A673 (cell line): Measurements from ENCODE around the gene FBXO38.

ENCODE experiments used
- CTCF ChIP-seq: fragments of 300-800, 200-600 bp; sonication (generic); conservative IDR thresholded peaks from 2 replicates; pipeline ENCODE4 v1.5.1; 2017; ENCODE audit warnings: low read depth, mild to moderate bottlenecking, antibody characterized with exemption, low read length, moderate library complexity, mixed read lengths
- EZH2 ChIP-seq: fragments of 200-600 bp; sonication (generic); IDR thresholded peaks from 2 replicates; pipeline ENCODE4 v1.6.1; 2017; ENCODE audit warnings: borderline replicate concordance, low read depth, mild to moderate bottlenecking, mixed read lengths, antibody characterized with exemption, low read length; ENCODE audit not compliant: poor library complexity, severe bottlenecking

GRCh38 chr5:148482196-148482595 lies 98.4 kb downstream of the FBXO38 start:
- no peak for TF ChIP-seq CTCF
- no peak for TF ChIP-seq EZH2
